SK-N-SH (cell line): ENCODE results near the gene CNNM1. TPM values are rescaled to one million over a fixed set of nuclear protein-coding genes. Genes with fewer than 3 reads are reported as not detected.

Experiments
- CTCF ChIA-PET: fragments of 300-600, 350-600 bp; formaldehyde crosslinking; extraction: SDS; loops from one replicate; lab custom pipeline; 2021; lab: Yijun Ruan, JAX
- POLR2A ChIA-PET: fragments of 350-600 bp; sonication (Branson Sonifier 250); formaldehyde crosslinking; extraction: SDS; loops from one replicate; lab custom pipeline; 2020; ENCODE audit warnings: antibody characterized with exemption, inconsistent platforms; lab: Yijun Ruan, JAX
- DNase-seq: peaks from one replicate; pipeline ENCODE4 v3.0.0; 2012
- H2AFZ ChIP-seq: fragments of 200-600 bp; sonication (generic); 2 replicates; pipeline ENCODE4 v1.8.1; 2016; ENCODE audit warnings: antibody characterized with exemption, mild to moderate bottlenecking, low read depth
- H3F3A ChIP-seq: fragments of 200-600 bp; sonication (generic); replicated peaks from 2 replicates; pipeline ENCODE3; 2016; ENCODE audit warnings: antibody characterized with exemption, mild to moderate bottlenecking; ENCODE audit not compliant: insufficient read depth
- H3K27ac ChIP-seq, 2 experiments: fragments of 200-500 bp in 1 of 2; fragments of 200-600 bp in 1 of 2; sonication (Bioruptor generic) in 1 of 2; sonication (generic), shearing (Covaris generic) in 1 of 2; 2 replicates each; pipeline versions ENCODE4 v1.5.1 to v1.6.1; 2014 to 2016; ENCODE audit warnings: low read depth in 2 of 2, inconsistent platforms in 1 of 2, low read length in 1 of 2, mild to moderate bottlenecking in 1 of 2, mixed read lengths in 1 of 2
- H3K27me3 ChIP-seq: fragments of 200-600 bp; sonication (generic), shearing (Covaris generic); 2 replicates; pipeline ENCODE4 v1.6.1; 2016; ENCODE audit warnings: mixed run types; ENCODE audit not compliant: insufficient read depth
- H3K36me3 ChIP-seq, 2 experiments: fragments of 200-500 bp in 1 of 2; fragments of 200-600 bp in 1 of 2; sonication (Bioruptor generic) in 1 of 2; sonication (generic) in 1 of 2; replicated peaks in 1 of 2; 2 replicates each; pipeline versions ENCODE3 to v1.5.1; 2014 to 2016; ENCODE audit warnings: low read length in 1 of 2, mild to moderate bottlenecking in 1 of 2; ENCODE audit not compliant: insufficient read depth in 2 of 2, control insufficient read depth in 1 of 2
- H3K4me1 ChIP-seq, 2 experiments: fragments of 200-500 bp in 1 of 2; fragments of 200-600 bp in 1 of 2; sonication (Bioruptor generic) in 1 of 2; sonication (generic), shearing (Covaris generic) in 1 of 2; 2 replicates each; pipeline versions ENCODE4 v1.5.1 to v1.6.1; 2014 to 2016; ENCODE audit warnings: low read depth in 1 of 2, low read length in 1 of 2, mixed run types in 1 of 2; ENCODE audit not compliant: insufficient read depth in 2 of 2, control insufficient read depth in 1 of 2
- H3K4me2 ChIP-seq: fragments of 200-600 bp; sonication (generic), shearing (Covaris generic); 2 replicates; pipeline ENCODE4 v1.6.1; 2017; ENCODE audit warnings: mixed run types
- H3K4me3 ChIP-seq, 2 experiments: fragments of 200-500 bp in 1 of 2; fragments of 200-600 bp in 1 of 2; sonication (Bioruptor generic) in 1 of 2; sonication (generic), shearing (Covaris generic) in 1 of 2; 2 replicates each; pipeline versions ENCODE4 v1.5.1 to v1.8.1; 2014 to 2016; ENCODE audit warnings: low read depth in 2 of 2, inconsistent platforms in 1 of 2, low read length in 1 of 2, mild to moderate bottlenecking in 1 of 2, mixed read lengths in 1 of 2, moderate library complexity in 1 of 2
- H3K79me2 ChIP-seq: fragments of 200-600 bp; sonication (generic); 2 replicates; pipeline ENCODE4 v1.8.1; 2017; ENCODE audit warnings: mild to moderate bottlenecking; ENCODE audit not compliant: insufficient read depth
- H3K9ac ChIP-seq: fragments of 200-600 bp; sonication (generic); 2 replicates; pipeline ENCODE4 v1.6.1; 2017; ENCODE audit warnings: mixed run types
- H3K9me2 ChIP-seq: fragments of 200-600 bp; sonication (generic); 2 replicates; pipeline ENCODE4 v1.6.1; 2017; ENCODE audit warnings: mixed run types
- H3K9me3 ChIP-seq: fragments of 200-600 bp; sonication (generic); 2 replicates; pipeline ENCODE4 v1.6.1; 2017; ENCODE audit warnings: mixed run types, mild to moderate bottlenecking, moderate library complexity
- H4K20me1 ChIP-seq: fragments of 200-600 bp; sonication (generic); 2 replicates; pipeline ENCODE4 v1.6.1; 2017; ENCODE audit warnings: mild to moderate bottlenecking, mixed run types; ENCODE audit not compliant: insufficient read depth
- CHD2 ChIP-seq: fragments of 150-350 bp; IDR thresholded peaks from 2 replicates; pipeline ENCODE4 v1.6.1; 2018; ENCODE audit warnings: low read length; ENCODE audit not compliant: partially characterized antibody
- FOSL2 ChIP-seq: IDR thresholded peaks from 2 replicates; pipeline ENCODE4 v1.4.0; 2012; ENCODE audit warnings: low read depth, mild to moderate bottlenecking, moderate library complexity, borderline replicate concordance
- FOXJ3 ChIP-seq: sonication (generic); formaldehyde crosslinking; IDR thresholded peaks from 2 replicates; pipeline ENCODE4 v1.5.1; 2020; ENCODE audit warnings: mild to moderate bottlenecking, missing genetic modification reagents
- GABPA ChIP-seq: IDR thresholded peaks from 2 replicates; pipeline ENCODE4 v1.4.0; 2012; ENCODE audit warnings: low read depth, mild to moderate bottlenecking
- GATA2 ChIP-seq: sonication (generic); formaldehyde crosslinking; IDR thresholded peaks from 2 replicates; pipeline ENCODE4 v1.5.0; 2020; ENCODE audit warnings: mild to moderate bottlenecking, missing genetic modification reagents
- IRF3 ChIP-seq: fragments of 150-350 bp; IDR thresholded peaks from 2 replicates; pipeline ENCODE4 v1.6.1; 2016; ENCODE audit warnings: mild to moderate bottlenecking, low read depth, low read length
- MAX ChIP-seq: IDR thresholded peaks from 2 replicates; pipeline ENCODE4 v1.4.0; 2012; ENCODE audit warnings: low read depth
- MXI1 ChIP-seq: IDR thresholded peaks from 2 replicates; pipeline ENCODE4 v1.6.1; 2012; ENCODE audit warnings: mild to moderate bottlenecking, low read depth, low read length, improper control_type of control experiment
- NFIC ChIP-seq: IDR thresholded peaks from 2 replicates; pipeline ENCODE4 v1.4.0; 2012; ENCODE audit warnings: borderline replicate concordance
- NRF1 ChIP-seq: IDR thresholded peaks from 2 replicates; pipeline ENCODE4 v1.6.1; 2012; ENCODE audit warnings: low read depth, mild to moderate bottlenecking, low read length
- POLR2AphosphoS5 ChIP-seq: IDR thresholded peaks from 2 replicates; pipeline ENCODE4 v1.6.1; 2012; ENCODE audit warnings: low read depth, low read length
- RAD21 ChIP-seq: IDR thresholded peaks from 2 replicates; pipeline ENCODE4 v1.6.1; 2012; ENCODE audit warnings: mild to moderate bottlenecking, low read length
- RCOR1 ChIP-seq: fragments of 150-350 bp; IDR thresholded peaks from 2 replicates; pipeline ENCODE4 v1.6.1; 2017; ENCODE audit warnings: antibody characterized with exemption, low read length
- RFX5 ChIP-seq: IDR thresholded peaks from 2 replicates; pipeline ENCODE4 v1.6.1; 2012; ENCODE audit warnings: mild to moderate bottlenecking, improper control_type of control experiment, low read length
- SIN3A ChIP-seq: IDR thresholded peaks from 2 replicates; pipeline ENCODE4 v1.6.1; 2012; ENCODE audit warnings: low read depth, mild to moderate bottlenecking, low read length, moderate library complexity, borderline replicate concordance
- TEAD4 ChIP-seq: IDR thresholded peaks from 2 replicates; pipeline ENCODE4 v1.4.0; 2012; ENCODE audit warnings: mild to moderate bottlenecking, borderline replicate concordance; ENCODE audit not compliant: insufficient read depth
- USF2 ChIP-seq: fragments of 150-350 bp; IDR thresholded peaks from 2 replicates; pipeline ENCODE4 v1.6.1; 2017; ENCODE audit warnings: antibody characterized with exemption, low read length, low read depth, borderline replicate concordance
- ZBTB33 ChIP-seq: IDR thresholded peaks from 2 replicates; pipeline ENCODE4 v1.4.0; 2012; ENCODE audit warnings: low read depth, borderline replicate concordance
- WGBS: methylation state at CpG from one replicate; pipeline ENCODE4 v1.1.6; 2017; ENCODE audit warnings: low lambda C conversion rate; 5-methylcytosine and 5-hydroxymethylcytosine counted together
- polyA plus RNA-seq, 3 experiments: library from polyadenylated mRNA; depleted of rRNA; stranded (reverse); fragments of >200 nt; gene quantifications; 2 replicates each; pipeline ENCODE4 v1.2.3, GENCODE V29; 2012

Gene CNNM1
- polyA plus RNA-seq, 1 of the 3 experiments (the other 2 are of a cell fraction), result 0.12 TPM

GRCh38 chr10:99343262-99343661, 14.1 kb downstream of the CNNM1 start:
- H3K4me2 ChIP-seq, result no peak overlapping the region
- H3K9ac ChIP-seq, result no peak overlapping the region
- H3K4me3 ChIP-seq, result no peak overlapping the region
- ChIA-PET POLR2A (no interaction called here), CTCF (interaction anchor here (1.1 kb wide), 1 partner anchor 49 kb away, joined by 3 read pairs; no protein-coding TSS in a partner anchor)
- WGBS, result 68% methylated on average over 5 of the region's 5 CpGs
- H3K27ac ChIP-seq, result no peak overlapping the region
- H2AFZ ChIP-seq, result no peak overlapping the region
- H3K9me2 ChIP-seq, result no peaks in the 10 kb centered on the region
- no peaks in the 10 kb centered on the region for H3K27me3 ChIP-seq
- H3K9me3 ChIP-seq, result no peaks in the 10 kb centered on the region
- peaks cover 0 to 8% of the 10 kb centered on the region in 2 experiments; a peak in 1 of 4 replicates for H3K4me1 ChIP-seq
- no peaks in the 10 kb centered on the region for H3F3A ChIP-seq
- H3K79me2 ChIP-seq, result no peaks in the 10 kb centered on the region
- DNase-seq, result no peak
- H4K20me1 ChIP-seq, result no peaks in the 10 kb centered on the region
- TF ChIP-seq TEAD4 (no peak), GATA2 (CRISPR knock-in tag) (no peak), MXI1 (no peak), GABPA (no peak), MAX (no peak), ZBTB33 (no peak), FOXJ3 (CRISPR knock-in tag) (no peak), CHD2 (no peak), FOSL2 (no peak), SIN3A (no peak), RFX5 (no peak), USF2 (no peak), NRF1 (no peak), RCOR1 (no peak), RAD21 (no peak), IRF3 (no peak), NFIC (no peak), POLR2AphosphoS5 (no peak)
- TF ChIP-seq, all 33 proteins: peak for 0
- no peaks in the 10 kb centered on the region for H3K36me3 ChIP-seq
